HEK293T (cell line): Measurements from ENCODE around the gene SRPK3.

ENCODE experiments used
- BHLHE40 ChIP-seq: fragments of 450-650 bp; IDR thresholded peaks from 2 replicates; pipeline ENCODE4 v1.6.1; 2016; ENCODE audit warnings: mild to moderate bottlenecking, moderate library complexity, borderline replicate concordance
- CTBP1 ChIP-seq: fragments of 450-650 bp; IDR thresholded peaks from 2 replicates; pipeline ENCODE4 v1.6.1; 2016; ENCODE audit warnings: borderline replicate concordance
- FOXM1 ChIP-seq: fragments of 450-650 bp; IDR thresholded peaks from 2 replicates; pipeline ENCODE4 v1.6.1; 2017; ENCODE audit warnings: mild to moderate bottlenecking, borderline replicate concordance
- SP1 ChIP-seq: fragments of 450-650 bp; IDR thresholded peaks from 2 replicates; pipeline ENCODE4 v1.6.1; 2017
- TF ChIP-seq, protein P1 (sequence below): fragments of 450-650 bp; IDR thresholded peaks from 2 replicates; pipeline ENCODE4 v1.6.1; 2016

DNA sequence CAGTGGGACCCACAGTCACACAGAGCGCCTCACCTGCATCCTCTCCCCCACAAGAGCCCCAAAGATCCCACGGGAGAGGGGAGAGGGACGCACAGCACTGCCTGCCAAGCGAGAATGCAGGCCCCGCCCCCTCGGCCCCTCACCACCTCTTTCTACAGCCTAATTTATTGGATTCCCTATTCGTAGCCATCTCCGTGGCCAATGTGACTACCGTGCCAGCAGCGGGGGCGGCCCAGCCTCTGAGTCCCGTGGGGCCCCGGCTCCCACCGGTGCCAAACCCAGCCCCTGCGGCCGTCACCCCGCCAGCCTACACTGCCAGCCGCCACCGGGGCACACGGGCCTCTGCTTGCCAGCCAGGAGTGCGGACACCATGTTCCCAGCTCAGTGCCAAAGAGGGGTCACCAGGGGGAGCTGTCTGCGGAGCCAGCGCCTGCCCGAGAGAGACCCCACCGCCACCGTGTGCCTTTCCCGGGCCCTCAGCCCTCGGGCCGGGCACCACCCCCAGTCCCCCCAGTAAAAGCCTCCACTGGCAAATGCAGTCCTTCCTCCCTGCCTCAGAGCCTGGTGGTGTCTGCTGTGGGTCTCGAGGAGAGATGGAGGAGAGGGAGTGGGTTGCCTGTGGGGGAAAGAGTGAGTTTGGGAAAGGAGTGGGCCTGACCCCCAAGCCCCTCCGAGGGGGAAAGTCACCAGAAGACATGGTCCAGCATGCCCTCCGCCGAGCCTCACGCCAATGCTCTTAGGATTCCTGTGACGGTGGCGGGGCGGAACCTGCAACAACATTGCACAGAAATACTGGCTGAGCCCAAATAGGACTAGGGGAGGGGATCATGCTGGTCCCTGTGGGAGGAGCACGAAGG lies 36.4 kb upstream of the SRPK3 start:
- TF ChIP-seq CTBP1 = no peak
- no peak for TF ChIP-seq SP1
- TF ChIP-seq, protein P1, sequence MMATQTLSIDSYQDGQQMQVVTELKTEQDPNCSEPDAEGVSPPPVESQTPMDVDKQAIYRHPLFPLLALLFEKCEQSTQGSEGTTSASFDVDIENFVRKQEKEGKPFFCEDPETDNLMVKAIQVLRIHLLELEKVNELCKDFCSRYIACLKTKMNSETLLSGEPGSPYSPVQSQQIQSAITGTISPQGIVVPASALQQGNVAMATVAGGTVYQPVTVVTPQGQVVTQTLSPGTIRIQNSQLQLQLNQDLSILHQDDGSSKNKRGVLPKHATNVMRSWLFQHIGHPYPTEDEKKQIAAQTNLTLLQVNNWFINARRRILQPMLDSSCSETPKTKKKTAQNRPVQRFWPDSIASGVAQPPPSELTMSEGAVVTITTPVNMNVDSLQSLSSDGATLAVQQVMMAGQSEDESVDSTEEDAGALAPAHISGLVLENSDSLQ = no peak
- TF ChIP-seq BHLHE40 = no peak
- no peak for TF ChIP-seq FOXM1
